SK-N-SH (cell line): ENCODE measurements around the gene ADGB. TPM values are rescaled to one million over a fixed set of nuclear protein-coding genes. Genes with fewer than 3 reads are reported as not detected.

ENCODE experiments used
- CTCF ChIA-PET: fragments of 300-600, 350-600 bp; formaldehyde crosslinking; extraction: SDS; loops from one replicate; lab custom pipeline; 2021; lab: Yijun Ruan, JAX
- POLR2A ChIA-PET: fragments of 350-600 bp; sonication (Branson Sonifier 250); formaldehyde crosslinking; extraction: SDS; loops from one replicate; lab custom pipeline; 2020; ENCODE audit warnings: antibody characterized with exemption, inconsistent platforms; lab: Yijun Ruan, JAX
- DNase-seq: peaks from one replicate; pipeline ENCODE4 v3.0.0; 2012
- H2AFZ ChIP-seq: fragments of 200-600 bp; sonication (generic); 2 replicates; pipeline ENCODE4 v1.8.1; 2016; ENCODE audit warnings: antibody characterized with exemption, mild to moderate bottlenecking, low read depth
- H3F3A ChIP-seq: fragments of 200-600 bp; sonication (generic); replicated peaks from 2 replicates; pipeline ENCODE3; 2016; ENCODE audit warnings: antibody characterized with exemption, mild to moderate bottlenecking; ENCODE audit not compliant: insufficient read depth
- H3K27ac ChIP-seq, 2 experiments: fragments of 200-500 bp in 1 of 2; fragments of 200-600 bp in 1 of 2; sonication (Bioruptor generic) in 1 of 2; sonication (generic), shearing (Covaris generic) in 1 of 2; 2 replicates each; pipeline versions ENCODE4 v1.5.1 to v1.6.1; 2014 to 2016; ENCODE audit warnings: low read depth in 2 of 2, inconsistent platforms in 1 of 2, low read length in 1 of 2, mild to moderate bottlenecking in 1 of 2, mixed read lengths in 1 of 2
- H3K27me3 ChIP-seq: fragments of 200-600 bp; sonication (generic), shearing (Covaris generic); 2 replicates; pipeline ENCODE4 v1.6.1; 2016; ENCODE audit warnings: mixed run types; ENCODE audit not compliant: insufficient read depth
- H3K36me3 ChIP-seq, 2 experiments: fragments of 200-500 bp in 1 of 2; fragments of 200-600 bp in 1 of 2; sonication (Bioruptor generic) in 1 of 2; sonication (generic) in 1 of 2; replicated peaks in 1 of 2; 2 replicates each; pipeline versions ENCODE3 to v1.5.1; 2014 to 2016; ENCODE audit warnings: low read length in 1 of 2, mild to moderate bottlenecking in 1 of 2; ENCODE audit not compliant: insufficient read depth in 2 of 2, control insufficient read depth in 1 of 2
- H3K4me1 ChIP-seq, 2 experiments: fragments of 200-500 bp in 1 of 2; fragments of 200-600 bp in 1 of 2; sonication (Bioruptor generic) in 1 of 2; sonication (generic), shearing (Covaris generic) in 1 of 2; 2 replicates each; pipeline versions ENCODE4 v1.5.1 to v1.6.1; 2014 to 2016; ENCODE audit warnings: low read depth in 1 of 2, low read length in 1 of 2, mixed run types in 1 of 2; ENCODE audit not compliant: insufficient read depth in 2 of 2, control insufficient read depth in 1 of 2
- H3K4me2 ChIP-seq: fragments of 200-600 bp; sonication (generic), shearing (Covaris generic); 2 replicates; pipeline ENCODE4 v1.6.1; 2017; ENCODE audit warnings: mixed run types
- H3K4me3 ChIP-seq, 2 experiments: fragments of 200-500 bp in 1 of 2; fragments of 200-600 bp in 1 of 2; sonication (Bioruptor generic) in 1 of 2; sonication (generic), shearing (Covaris generic) in 1 of 2; 2 replicates each; pipeline versions ENCODE4 v1.5.1 to v1.8.1; 2014 to 2016; ENCODE audit warnings: low read depth in 2 of 2, inconsistent platforms in 1 of 2, low read length in 1 of 2, mild to moderate bottlenecking in 1 of 2, mixed read lengths in 1 of 2, moderate library complexity in 1 of 2
- H3K79me2 ChIP-seq: fragments of 200-600 bp; sonication (generic); 2 replicates; pipeline ENCODE4 v1.8.1; 2017; ENCODE audit warnings: mild to moderate bottlenecking; ENCODE audit not compliant: insufficient read depth
- H3K9ac ChIP-seq: fragments of 200-600 bp; sonication (generic); 2 replicates; pipeline ENCODE4 v1.6.1; 2017; ENCODE audit warnings: mixed run types
- H3K9me2 ChIP-seq: fragments of 200-600 bp; sonication (generic); 2 replicates; pipeline ENCODE4 v1.6.1; 2017; ENCODE audit warnings: mixed run types
- H3K9me3 ChIP-seq: fragments of 200-600 bp; sonication (generic); 2 replicates; pipeline ENCODE4 v1.6.1; 2017; ENCODE audit warnings: mixed run types, mild to moderate bottlenecking, moderate library complexity
- H4K20me1 ChIP-seq: fragments of 200-600 bp; sonication (generic); 2 replicates; pipeline ENCODE4 v1.6.1; 2017; ENCODE audit warnings: mild to moderate bottlenecking, mixed run types; ENCODE audit not compliant: insufficient read depth
- EP300 ChIP-seq, 2 experiments: IDR thresholded peaks; 2 replicates each; pipeline versions ENCODE4 v1.4.0 to v1.6.1; 2012; ENCODE audit warnings: borderline replicate concordance in 1 of 2, low read depth in 1 of 2, low read length in 1 of 2
- EZH2phosphoT487 ChIP-seq: fragments of 200-600 bp; sonication (generic); IDR thresholded peaks from 2 replicates; pipeline ENCODE4 v1.6.1; 2017; ENCODE audit warnings: low read depth, mixed run types, mild to moderate bottlenecking, antibody characterized with exemption, moderate library complexity, borderline replicate concordance
- FOXJ3 ChIP-seq: sonication (generic); formaldehyde crosslinking; IDR thresholded peaks from 2 replicates; pipeline ENCODE4 v1.5.1; 2020; ENCODE audit warnings: mild to moderate bottlenecking, missing genetic modification reagents
- GABPA ChIP-seq: IDR thresholded peaks from 2 replicates; pipeline ENCODE4 v1.4.0; 2012; ENCODE audit warnings: low read depth, mild to moderate bottlenecking
- MEF2A ChIP-seq: IDR thresholded peaks from 2 replicates; pipeline ENCODE4 v1.4.0; 2012; ENCODE audit warnings: low read depth, borderline replicate concordance
- MXI1 ChIP-seq: IDR thresholded peaks from 2 replicates; pipeline ENCODE4 v1.6.1; 2012; ENCODE audit warnings: mild to moderate bottlenecking, low read depth, low read length, improper control_type of control experiment
- NRF1 ChIP-seq: IDR thresholded peaks from 2 replicates; pipeline ENCODE4 v1.6.1; 2012; ENCODE audit warnings: low read depth, mild to moderate bottlenecking, low read length
- POLR2AphosphoS5 ChIP-seq: IDR thresholded peaks from 2 replicates; pipeline ENCODE4 v1.6.1; 2012; ENCODE audit warnings: low read depth, low read length
- TCF12 ChIP-seq: IDR thresholded peaks from 2 replicates; pipeline ENCODE4 v1.4.0; 2012
- WGBS: methylation state at CpG from one replicate; pipeline ENCODE4 v1.1.6; 2017; ENCODE audit warnings: low lambda C conversion rate; 5-methylcytosine and 5-hydroxymethylcytosine counted together
- polyA plus RNA-seq, 3 experiments: library from polyadenylated mRNA; depleted of rRNA; stranded (reverse); fragments of >200 nt; gene quantifications; 2 replicates each; pipeline ENCODE4 v1.2.3, GENCODE V29; 2012
- TF ChIP-seq, protein P1 (sequence below): IDR thresholded peaks from 2 replicates; pipeline ENCODE4 v1.4.0; 2012; ENCODE audit warnings: low read depth, borderline replicate concordance

ADGB gene
- polyA plus RNA-seq, 1 of the 3 experiments (the other 2 are of a cell fraction), result not detected

DNA sequence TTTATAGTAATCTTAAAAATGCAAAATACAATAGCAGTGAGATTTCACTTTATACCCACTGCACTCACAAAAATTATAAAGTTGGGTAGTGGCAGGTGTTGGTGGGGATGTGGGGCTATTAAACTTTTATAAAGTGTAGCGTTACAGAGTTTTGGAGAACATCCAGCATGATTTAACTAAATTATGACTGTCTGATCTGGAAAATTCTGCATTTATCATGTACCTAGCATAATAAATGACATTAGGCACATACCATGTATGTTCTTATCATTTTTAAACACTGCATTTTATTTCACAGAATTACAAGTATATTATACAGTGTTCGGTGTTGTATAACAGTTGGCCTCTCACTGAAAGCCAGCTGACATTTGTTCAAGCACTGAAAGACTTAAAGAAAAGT, 169.9 kb downstream of the ADGB start:
- ChIA-PET POLR2A (no interaction called here), CTCF (interaction anchor here (0.9 to 1.1 kb wide), 2 partner anchors 14 to 17 kb away, joined by 3 to 5 read pairs; no protein-coding TSS in a partner anchor)
- H3F3A ChIP-seq, result no peaks in the 10 kb centered on the region
- no peaks in the 10 kb centered on the region for H3K9me2 ChIP-seq
- H3K9me3 ChIP-seq, result no peaks in the 10 kb centered on the region
- TF ChIP-seq POLR2AphosphoS5 (no peak), MEF2A (no peak), TCF12 (no peak), EZH2phosphoT487 (no peak), MXI1 (no peak), FOXJ3 (no peak)
- H3K4me1 ChIP-seq, result no peaks in the 10 kb centered on the region
- 57% methylated on average over 2 of the region's 2 CpGs for WGBS
- H2AFZ ChIP-seq, result no peak overlapping the region
- no peaks in the 10 kb centered on the region for H4K20me1 ChIP-seq
- DNase-seq, result no peak
- no peaks in the 10 kb centered on the region for H3K36me3 ChIP-seq
- no peak overlapping the region for H3K9ac ChIP-seq
- no peak overlapping the region for H3K27ac ChIP-seq
- H3K27me3 ChIP-seq, result no peaks in the 10 kb centered on the region
- H3K4me2 ChIP-seq, result no peak overlapping the region
- H3K4me3 ChIP-seq, result no peak overlapping the region
- H3K79me2 ChIP-seq, result no peaks in the 10 kb centered on the region

- no peaks in the 10 kb centered on the region for H3K36me3 ChIP-seq
- H3K9me2 ChIP-seq, result no peaks in the 10 kb centered on the region
- no peak overlapping the region for H3K27ac ChIP-seq
- H3F3A ChIP-seq, result no peaks in the 10 kb centered on the region
- TF ChIP-seq, protein P1, sequence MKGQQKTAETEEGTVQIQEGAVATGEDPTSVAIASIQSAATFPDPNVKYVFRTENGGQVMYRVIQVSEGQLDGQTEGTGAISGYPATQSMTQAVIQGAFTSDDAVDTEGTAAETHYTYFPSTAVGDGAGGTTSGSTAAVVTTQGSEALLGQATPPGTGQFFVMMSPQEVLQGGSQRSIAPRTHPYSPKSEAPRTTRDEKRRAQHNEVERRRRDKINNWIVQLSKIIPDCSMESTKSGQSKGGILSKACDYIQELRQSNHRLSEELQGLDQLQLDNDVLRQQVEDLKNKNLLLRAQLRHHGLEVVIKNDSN, result no peak
- WGBS, result 77% methylated on average over 13 of the region's 13 CpGs
- no peaks in the 10 kb centered on the region for H3K4me1 ChIP-seq
- H3K79me2 ChIP-seq, result no peaks in the 10 kb centered on the region
- no peaks in the 10 kb centered on the region for H4K20me1 ChIP-seq
- CTCF ChIA-PET, result interaction anchor here (0.6 kb wide), 1 partner anchor 724 kb away, joined by 3 read pairs; no protein-coding TSS in a partner anchor
- no peak overlapping the region for H2AFZ ChIP-seq
- H3K27me3 ChIP-seq, result no peaks in the 10 kb centered on the region
- no peak overlapping the region for H3K4me3 ChIP-seq
- no peak overlapping the region for H3K4me2 ChIP-seq
- no peaks in the 10 kb centered on the region for H3K9me3 ChIP-seq
- POLR2A ChIA-PET, result no interaction called here
- DNase-seq, result no peak
- H3K9ac ChIP-seq, result no peak overlapping the region
Measured at GRCh38 chr6:146770275-146770964, 171.6 kb downstream of the ADGB start.

DNA sequence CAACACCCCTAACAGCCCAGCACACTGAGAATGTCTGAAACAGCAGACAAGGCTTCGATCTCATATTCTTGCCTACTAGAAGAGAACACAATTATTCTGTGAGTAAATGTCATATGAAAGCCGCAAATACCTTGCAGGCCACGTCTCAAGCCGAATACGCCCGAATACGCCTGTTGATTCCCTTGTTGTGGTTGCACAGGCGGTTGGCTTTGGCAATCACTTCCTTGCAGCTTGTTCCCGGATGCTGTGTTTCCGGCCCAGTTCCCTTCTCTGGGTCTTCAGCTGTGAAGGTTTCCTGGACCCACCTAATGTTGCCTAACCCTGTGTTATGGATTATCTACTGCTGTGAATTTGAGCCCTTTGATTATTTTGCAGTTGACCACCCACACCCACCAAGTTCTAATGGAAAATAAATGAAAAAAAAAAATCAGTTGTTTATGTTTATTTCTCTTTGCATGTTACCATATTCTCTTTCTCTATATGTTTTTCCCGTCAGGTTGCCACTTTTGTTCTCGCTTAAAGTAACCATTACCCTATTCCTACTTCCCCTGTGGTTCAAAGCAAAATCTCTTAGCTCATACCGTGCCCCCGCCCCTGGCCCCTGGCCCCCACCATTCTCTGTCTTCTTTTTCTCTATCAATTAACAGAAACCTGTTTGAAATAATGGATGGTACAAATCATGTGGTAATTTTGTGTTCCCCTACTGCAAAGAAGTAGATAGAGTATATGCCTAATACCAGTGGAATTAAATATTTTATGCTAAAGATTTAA, 172.4 kb downstream of the ADGB start:
- TF ChIP-seq NRF1 (no peak), GABPA (no peak), EP300 (IDR thresholded peaks at IDR 0.05; ENCODE audit: borderline replicate concordance in 1 of 2, low read depth in 1 of 2, low read length in 1 of 2) (no peak), EZH2phosphoT487 (no peak)
- TF ChIP-seq, all 33 proteins: peak for 0
- H3K79me2 ChIP-seq, result no peaks in the 10 kb centered on the region
- H3K4me3 ChIP-seq, result no peak overlapping the region
- no peak for DNase-seq
- no peaks in the 10 kb centered on the region for H3K27me3 ChIP-seq
- WGBS, result 79% methylated on average over 14 of the region's 14 CpGs
- H3K9me3 ChIP-seq, result no peaks in the 10 kb centered on the region
- no peak overlapping the region for H3K27ac ChIP-seq
- no peak overlapping the region for H3K4me2 ChIP-seq
- H2AFZ ChIP-seq, result no peak overlapping the region
- no peak overlapping the region for H3K9ac ChIP-seq
- no peaks in the 10 kb centered on the region for H3K36me3 ChIP-seq
- no peaks in the 10 kb centered on the region for H3F3A ChIP-seq
- POLR2A ChIA-PET, result no interaction called here
- CTCF ChIA-PET, result no interaction called here
- no peaks in the 10 kb centered on the region for H3K4me1 ChIP-seq
- no peaks in the 10 kb centered on the region for H3K9me2 ChIP-seq
- H4K20me1 ChIP-seq, result no peaks in the 10 kb centered on the region
